ENCODE results near the gene BEX4.

The BEX4 gene

DNA sequence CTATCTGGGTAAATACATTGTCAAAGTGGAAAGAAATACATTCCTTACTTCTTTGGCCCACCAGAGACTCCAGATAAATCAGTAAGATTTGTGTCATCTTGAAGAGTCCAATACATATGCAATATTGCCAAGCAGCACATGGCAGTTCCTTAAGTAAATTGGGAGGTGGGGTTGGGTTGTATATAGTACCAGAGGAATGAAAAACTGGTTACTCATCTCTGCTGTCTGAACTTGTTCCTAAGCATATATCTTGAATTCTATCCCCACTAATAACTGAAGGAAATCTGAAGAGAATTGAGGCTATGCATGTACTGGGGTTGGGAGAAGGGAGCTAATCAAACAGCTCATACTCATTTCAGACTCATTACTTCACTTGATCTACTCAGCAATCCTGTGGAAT, 25.2 kb downstream of the BEX4 start:
- no peak for DNase-seq

DNA sequence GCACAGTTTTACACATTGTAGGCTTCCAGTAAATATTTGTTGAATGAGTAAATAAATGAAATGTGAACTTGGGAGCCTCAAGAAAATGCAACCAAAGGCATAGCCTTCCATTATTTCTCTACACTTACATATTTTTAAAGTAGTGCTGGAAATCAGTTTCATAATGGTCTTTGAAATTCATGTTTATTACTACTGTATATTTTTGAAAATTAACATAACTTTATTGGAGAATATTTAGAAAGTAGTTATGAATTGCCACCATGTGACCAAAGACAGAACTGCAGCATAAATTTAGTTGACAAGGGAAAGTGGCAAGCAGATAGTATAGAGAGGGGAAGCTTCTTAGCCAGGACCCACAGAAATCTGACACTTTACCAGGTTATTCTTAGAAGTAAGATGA, 33.6 kb downstream of the BEX4 start:
- DNase-seq = no peak

- DNase-seq = no peak
These were observed 34.9 kb downstream of the BEX4 start for GRCh38 chrX:103249805-103250204.

GRCh38 chrX:103250977-103251376, 36.1 kb downstream of the BEX4 start:
- no peak for DNase-seq

GRCh38 chrX:103253608-103254007, 38.7 kb downstream of the BEX4 start:
- no peak for DNase-seq

DNA sequence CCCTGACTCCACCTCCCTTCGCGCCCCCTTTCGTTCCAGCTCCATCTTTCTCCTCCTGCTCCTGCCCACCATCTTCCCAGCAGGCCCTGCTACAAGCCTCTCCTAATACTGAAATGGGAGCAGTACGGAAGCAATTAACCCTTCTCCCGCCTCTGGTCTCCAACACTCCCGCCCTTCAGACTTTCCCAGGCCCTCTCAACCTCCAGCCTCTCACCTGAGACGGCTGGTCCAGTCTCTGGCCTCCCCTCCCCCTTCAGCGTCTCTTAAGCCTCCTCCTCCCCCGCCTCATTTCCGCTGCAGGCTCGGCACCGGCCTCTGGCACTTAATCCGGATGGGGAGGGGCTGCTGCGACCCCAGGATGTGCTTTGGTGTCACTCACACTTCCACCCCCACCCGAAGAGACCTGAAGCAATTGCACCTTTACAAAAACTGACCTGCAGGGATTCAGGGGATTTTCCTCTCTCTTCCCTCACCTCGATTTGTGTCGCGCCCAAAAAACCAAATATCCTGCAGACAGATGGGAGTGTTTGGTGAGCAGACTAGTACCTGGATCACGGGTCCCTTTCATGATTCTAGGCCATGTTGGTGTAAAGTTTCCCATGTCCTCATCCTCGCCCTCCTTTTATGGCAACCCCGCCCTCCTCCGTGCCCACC, 39.4 kb downstream of the BEX4 start:
- DNase-seq = no peak

- DNase-seq = peak; percentile 39 to 46
These were observed 40.1 kb downstream of the BEX4 start, which contains the start of gene TCEAL8 for GRCh38 chrX:103254921-103255493. Gene TCEAL8 (minus strand): TSS chrX:103255155. CDS start chrX:103253979, 1,176 bp downstream.

DNA sequence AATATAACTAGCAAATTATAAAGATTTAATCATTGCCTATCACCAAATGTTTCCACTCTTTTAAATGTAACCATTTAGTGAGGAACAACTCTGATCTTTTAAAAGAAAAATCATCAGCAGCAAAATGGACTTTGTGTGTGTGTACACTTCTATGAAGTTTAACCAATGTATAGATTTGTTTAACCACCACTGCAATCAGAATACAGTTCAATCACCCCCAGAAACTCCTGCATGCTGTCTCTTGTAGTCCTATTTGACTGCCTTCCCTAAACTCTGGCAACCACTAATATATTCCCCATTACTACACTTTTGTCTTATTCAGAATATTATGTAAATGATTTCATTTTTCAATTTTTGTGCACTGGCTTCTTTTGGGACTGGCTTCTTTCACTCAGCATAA, 41.7 kb downstream of the BEX4 start:
- DNase-seq = no peak

GRCh38 chrX:103258275-103258674, 43.4 kb downstream of the BEX4 start:
- DNase-seq = no peak

All from activated CD4-positive, alpha-beta T cell treated with anti-CD3 and anti-CD28 coated beads, Interleukin-2, amount 50 U/mL, for 4 hours (primary cell).